T-helper 22 cell (primary cell): ENCODE data around the gene SGSH.

Source experiments
- DNase-seq: peaks from one replicate; pipeline ENCODE4 v3.0.0-alpha.2; 2020; ENCODE audit warnings: low read depth

The SGSH gene

DNA sequence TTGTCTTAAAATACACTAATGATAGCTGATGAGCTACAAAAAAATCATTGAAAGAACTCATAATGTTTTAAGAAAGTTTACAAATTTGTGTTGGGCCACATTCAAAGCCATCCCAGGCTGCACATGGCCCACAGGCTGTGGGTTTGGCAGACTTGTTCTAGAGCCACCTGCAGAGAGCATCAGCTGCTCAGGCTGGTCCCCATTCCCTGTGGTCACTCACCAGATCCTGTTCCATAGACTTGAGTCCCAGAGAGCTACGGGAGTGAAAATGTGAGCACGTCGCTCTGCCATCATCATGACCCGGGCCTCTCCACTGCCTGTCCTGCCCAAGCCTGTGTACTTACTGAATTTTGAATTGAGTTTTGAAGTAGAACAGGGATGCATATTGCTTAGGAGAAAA lies 7.0 kb upstream of the SGSH start:
- DNase-seq, result no peak

DNA sequence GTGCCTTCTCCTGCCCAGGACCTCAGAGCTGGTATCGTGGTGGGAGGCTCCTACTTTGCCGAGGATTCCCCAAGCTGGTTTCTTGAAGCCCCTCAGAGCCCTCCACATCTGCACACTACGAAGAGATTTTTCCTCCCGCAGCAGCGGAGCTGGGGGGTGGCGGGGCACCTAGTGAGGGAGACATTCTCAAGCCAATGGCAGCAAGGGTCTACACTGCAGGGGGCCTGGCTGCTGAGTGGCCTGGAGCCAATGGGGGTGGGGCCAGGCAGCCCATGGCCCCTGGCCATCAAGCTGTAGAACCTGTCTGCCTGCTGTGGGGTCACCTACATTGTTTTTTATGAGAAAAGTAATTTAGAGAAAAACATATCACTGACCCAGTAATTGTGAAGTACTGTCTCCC lies 5.1 kb upstream of the SGSH start:
- no peak for DNase-seq

DNA sequence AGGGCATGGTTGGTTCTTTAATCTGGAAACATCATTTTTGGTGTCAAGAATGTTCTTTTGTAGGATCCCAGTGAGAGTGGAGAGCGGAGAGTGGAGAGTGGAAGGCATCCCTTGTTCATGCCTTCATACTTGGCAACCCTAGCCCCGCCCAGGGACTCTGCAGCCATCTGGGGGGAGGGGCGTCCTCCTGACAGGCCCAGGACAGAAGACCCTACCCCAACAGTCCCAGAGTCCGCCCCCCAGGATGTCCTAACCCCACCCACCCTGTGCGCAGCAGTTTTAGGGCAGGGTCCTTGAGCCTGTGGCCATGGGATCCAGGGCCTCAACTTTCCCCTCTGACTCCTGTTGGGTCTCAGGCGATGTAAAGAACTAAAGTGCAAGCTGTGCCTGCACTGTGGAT lies 4.5 kb upstream of the SGSH start:
- DNase-seq, result no peak

- DNase-seq, result no peak
Observed at GRCh38 chr17:80223838-80224497, 3.8 kb upstream of the SGSH start.

DNA sequence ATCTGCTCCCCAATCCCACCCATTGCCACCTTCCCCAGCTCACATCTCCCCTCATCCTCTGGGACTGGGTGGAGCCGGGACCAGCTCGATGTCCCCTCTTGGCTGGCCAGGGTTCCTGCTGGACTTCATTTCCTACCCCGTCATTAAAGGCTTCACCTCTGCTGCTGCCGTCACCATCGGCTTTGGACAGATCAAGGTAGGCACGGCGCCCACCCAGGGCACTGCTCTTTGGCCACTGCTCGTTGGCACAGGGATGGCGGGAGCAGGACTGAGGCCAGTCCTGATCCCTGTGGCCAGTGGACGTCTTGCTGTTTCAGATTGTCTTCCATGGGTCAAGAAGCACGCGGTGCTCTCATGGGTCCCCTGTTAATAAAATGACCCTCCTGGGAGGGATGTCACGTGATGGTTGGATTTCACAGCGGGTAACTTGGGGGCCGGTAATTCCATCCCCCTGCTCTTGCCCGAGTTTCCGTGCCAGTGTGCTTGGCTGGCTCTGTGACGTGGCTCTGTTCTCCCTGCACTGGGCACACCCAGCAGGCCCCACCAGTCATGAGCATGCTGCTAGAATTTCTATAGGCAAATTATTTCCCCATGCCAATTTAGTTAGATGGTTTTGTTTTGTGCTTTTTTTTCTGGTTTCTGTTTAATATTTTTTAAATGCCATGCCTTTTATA lies 3.1 kb upstream of the SGSH start:
- DNase-seq, result no peak

GRCh38 chr17:80222376-80223141 lies 2.4 kb upstream of the SGSH start:
- DNase-seq, result no peak

- DNase-seq, result no peak
Observed at GRCh38 chr17:80221351-80222105, 1.4 kb upstream of the SGSH start.

DNA sequence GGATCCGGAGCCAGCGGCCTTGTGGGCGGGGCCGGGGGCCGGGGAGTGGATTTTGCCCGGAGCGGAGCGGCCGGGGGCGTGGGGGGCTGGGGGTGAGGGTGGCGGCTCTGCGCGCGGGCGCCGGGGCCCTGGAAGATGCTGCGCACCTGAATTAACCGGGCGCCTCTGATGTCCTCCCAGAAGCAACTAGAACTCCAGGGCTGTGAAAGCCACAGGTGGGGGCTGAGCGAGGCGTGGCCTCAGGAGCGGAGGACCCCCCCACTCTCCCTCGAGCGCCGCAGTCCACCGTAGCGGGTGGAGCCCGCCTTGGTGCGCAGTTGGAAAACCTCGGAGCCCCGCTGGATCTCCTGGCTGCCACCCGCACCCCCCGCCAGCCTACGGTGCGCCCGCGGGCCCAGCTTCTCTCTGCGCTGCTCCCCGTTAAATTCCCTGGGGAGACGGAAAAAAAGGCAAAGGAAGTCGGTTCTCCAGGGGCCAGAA lies 643 bp upstream of the SGSH start:
- DNase-seq, result no peak

DNA sequence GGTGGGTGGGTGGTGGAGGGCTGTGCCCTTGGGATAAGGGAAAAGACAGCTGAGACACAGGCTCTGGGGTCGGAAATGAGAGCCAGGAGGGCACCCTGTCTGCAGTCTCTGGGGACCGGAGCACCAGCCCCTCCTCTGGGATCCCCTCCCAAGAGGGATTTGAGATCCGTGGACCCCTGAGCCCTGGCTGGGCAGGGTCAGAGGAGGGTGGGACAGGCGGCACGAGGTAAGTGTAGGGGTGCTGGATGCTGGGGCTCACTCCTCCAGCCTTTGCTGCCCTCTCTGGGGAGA lies 425 bp downstream of the SGSH start:
- DNase-seq, result no peak

DNA sequence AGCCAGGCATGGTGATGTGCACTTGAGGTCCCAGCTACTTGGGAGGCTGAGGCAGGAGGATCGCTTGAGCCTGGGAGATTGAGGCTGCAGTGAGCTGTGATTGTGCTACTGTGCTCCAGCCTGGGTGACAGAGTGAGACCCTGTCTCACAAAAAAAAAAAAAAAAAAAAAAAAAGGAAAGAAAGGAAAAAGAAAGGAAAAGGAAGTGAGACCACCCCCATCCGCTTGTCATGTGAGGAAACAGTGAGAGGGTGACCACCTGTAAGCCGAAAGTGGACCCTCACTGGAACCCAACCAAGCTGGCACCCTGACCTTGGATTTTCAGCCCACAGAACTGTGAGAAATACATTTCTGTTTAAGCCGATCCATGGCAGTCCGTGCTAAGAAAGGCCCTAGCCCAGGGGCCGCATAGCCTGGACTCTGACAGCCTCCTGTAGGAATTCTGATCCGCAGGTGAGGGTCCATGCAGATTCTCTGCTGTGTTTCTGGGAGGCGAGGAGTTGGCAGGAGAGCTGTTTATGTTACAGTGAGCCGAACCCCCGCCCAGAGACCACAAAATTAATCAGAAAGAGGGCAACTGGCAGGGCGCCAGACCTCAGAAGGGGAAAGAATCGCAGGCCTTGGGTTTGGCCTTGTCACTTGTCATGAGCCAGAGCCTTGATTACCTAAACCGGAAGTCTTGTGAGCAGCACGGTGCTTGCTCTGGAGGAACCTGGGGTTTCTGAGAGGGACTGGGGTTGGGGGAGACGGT lies 945 bp downstream of the SGSH start:
- peak; percentile 89 for DNase-seq

GRCh38 chr17:80218391-80218790 lies 1.7 kb downstream of the SGSH start:
- DNase-seq, result no peak

DNA sequence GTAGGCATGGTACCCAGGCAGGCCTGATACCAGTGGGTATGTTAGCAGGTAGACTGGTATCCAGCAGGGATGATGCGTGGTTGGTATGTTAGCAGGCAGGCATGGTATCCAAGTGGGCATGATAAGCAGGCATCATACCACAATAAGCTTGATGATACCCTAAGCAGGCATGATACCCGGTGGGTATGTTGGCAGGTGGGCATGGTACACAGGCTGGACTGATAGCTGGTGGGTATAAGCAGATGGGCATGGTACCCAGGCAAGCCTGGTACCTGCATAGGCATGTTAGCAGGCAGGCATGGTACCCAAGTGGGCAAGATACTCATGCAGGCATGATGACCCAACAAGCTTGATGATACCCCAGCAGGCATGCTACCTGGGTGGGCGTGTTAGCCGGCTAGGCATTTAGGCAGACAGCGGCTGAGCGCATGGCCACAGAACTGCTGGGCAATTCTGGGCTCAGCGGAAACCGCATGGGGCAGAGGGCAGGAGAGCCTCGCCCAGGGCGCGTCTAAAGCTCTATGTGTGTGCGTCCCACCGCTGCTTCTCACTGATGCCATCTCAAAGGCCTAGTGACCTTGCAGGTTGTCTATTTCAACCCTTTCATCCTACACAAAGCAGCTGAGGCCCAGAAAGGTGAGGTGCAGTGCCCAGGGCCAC lies 2.3 kb downstream of the SGSH start:
- no peak for DNase-seq

DNA sequence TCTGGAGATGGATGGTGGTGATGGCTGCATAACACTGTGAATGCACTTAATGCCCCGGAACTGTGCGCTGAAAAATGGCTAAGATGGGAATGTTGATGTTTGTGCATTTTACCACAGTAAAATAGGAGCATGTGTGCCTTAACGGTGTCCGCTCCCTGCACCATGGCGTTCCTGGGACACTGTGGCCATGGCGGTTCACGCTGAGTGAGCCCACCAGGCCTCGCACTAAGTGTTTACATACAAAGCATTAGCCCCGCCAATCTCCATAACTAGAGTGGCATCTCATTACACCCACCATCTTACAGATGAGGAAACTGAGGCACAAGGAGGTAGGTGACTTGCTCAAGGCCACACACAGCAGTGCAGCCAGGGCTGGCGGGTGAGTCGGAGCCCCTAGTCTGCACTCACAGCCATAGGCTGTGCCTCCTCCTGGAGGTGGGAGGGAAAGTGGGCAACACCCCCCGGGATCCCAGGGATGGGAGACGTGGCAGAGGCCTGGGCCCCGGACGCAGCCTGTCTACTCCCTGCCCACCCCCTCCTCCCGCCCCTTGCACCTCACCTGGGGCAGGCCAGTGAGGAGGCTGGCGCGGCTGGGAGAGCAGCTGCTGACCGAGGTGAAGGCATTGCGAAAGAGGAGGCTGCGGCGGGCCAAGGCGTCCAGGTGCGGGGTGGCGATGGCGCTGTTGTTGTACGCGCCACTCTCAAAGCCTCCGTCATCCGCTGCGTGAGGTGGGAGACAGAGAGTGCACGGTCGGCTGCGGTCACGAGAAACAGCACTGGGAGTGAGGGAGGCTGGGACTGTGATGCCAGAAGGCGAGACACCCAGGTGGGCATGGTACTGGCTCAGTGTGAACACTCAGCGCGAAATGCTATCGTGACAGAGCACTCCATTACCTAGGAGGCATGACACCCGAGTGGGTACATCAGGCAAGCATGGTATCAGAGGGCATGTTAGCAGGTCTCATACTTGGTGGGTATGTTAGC lies 3.4 kb downstream of the SGSH start:
- DNase-seq, result no peak

- DNase-seq, result no peak
Observed at GRCh38 chr17:80214878-80215210, 5.3 kb downstream of the SGSH start.

DNA sequence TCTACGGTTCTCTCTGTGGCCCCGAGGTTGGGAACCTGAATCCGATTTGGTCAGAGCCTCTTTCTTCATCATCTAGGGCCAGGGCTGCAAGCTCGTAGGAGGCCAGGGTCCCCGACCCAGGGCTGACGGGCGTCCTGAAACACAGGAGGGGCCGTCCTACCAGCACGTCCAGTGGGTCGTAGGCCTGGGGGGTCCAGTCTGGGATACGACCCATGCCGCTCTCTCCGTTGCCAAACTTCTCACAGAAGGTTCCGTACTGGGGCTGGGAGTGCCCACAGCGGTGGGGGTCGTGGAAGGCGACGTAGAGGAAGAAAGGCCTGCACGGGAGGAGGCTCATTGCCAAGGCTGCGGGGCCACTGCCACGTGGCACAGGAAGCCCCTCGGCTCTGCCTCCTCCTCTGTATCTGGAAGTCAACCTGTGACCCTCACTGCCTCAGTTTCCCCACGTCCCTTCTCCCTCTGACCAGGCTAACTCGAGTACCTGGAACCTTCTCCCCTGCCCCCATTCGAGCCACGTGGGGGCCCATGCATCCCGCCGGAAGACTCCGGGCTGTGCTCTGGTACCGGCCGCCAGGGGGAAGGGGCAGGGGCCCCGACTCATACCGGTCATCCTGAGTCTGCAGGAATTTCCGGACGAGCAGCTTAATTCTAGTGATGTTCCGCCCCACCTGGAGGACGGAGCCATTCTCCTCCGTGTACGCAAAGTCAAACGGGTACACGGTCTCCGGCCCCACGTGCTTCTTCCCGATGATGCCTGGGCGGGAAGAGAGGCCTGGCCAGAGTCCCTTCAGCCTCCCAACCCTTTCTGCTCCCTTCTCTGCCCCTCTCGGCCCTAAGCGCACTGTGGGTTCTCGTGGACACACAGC lies 5.9 kb downstream of the SGSH start:
- DNase-seq, result no peak

DNA sequence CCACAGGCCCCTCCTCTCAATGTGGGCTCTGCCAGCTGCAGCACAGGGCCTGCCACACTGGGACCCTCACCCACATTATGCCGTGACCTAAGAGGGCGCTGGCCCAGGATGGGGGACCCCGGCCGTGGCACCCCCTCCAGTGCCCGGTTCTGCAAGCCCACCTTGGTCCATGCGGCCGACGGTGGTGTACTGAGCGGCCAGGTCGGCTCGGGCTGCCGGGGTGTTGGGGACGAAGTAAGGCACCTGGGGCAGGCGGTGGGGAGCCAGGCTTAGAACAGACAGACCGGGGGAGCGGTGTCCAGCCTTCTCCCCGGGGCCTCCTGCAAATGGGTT lies 6.5 kb downstream of the SGSH start:
- DNase-seq, result no peak

DNA sequence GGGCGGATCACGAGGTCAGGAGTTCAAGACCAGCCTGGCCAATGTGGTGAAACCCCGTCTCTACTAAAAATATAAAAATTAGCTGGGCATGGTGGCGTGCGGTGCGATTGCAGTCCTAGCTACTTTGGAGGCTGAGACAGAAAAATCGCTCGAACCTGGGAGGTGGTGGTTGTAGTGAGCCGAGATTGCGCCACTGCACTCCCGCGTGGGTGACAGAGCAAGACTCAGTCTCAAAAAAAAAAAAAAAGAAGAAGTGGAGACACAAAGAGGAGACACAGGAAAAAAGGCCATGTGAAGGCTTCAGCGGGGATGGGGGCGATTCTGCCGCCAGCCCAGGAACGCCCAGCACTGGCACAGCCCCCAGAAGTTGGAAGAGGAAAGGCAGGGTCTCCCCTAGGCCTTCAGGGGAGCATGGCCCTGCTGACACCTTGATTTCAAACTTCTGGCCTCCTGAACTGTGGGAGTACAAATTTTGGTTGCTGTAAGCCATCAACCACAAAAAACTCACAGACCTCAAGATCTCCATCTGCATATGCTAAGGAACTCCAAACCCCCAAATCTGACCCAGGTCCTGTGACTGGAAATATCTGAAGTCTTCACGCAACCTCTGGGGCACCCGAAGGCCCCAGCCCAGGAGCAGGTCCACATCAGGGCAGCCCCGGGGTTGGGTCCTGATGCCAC lies 7.0 kb downstream of the SGSH start:
- no peak for DNase-seq

DNA sequence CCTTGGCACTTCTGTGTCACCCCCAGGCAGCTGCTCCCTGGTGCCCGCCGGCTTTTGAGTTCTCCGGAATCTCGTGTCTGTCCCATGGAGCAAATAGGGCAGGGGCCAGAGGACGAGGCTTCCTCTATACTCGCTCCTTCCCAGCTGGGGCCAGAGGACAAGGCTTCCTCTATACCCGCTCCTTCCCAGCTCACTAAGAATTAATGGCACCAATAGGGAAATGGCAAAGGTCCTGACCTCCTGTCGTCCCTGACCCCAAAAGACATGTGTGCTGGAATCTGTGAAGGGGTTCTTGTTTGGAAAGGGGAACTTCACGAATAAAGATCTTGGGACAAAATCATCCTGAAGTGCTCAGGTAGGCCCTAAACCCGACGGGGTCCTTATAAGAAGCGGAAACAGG lies 7.6 kb downstream of the SGSH start:
- no peak for DNase-seq

DNA sequence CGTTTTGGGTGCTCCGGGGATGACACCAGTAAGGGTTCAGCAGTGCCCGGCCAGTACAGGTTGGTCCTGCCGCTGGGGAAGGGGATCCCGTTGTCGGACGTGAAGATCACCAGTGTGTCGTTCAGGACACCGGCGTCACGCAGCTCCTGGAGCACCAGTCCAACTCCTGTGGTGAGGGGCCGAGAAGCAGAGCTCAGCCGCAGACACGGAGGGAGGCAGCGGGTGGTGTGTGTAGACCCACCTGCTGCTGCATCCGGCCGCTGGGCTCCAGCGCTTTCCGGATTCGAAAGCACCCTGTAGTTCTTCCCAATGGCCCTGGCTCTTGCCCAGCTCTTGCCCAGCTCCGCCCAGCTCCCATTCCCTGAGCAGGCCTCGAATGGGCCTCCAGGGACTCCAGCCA lies 8.0 kb downstream of the SGSH start:
- no peak for DNase-seq
